ENCODE measurements around the gene C5orf34.
A peak's percentile ranks its signal among the peaks of the same experiment; 100 is the strongest.
"Not testable (repeated sequence)": the region's sequence is repeated elsewhere in the genome, so short reads cannot be mapped to it uniquely, and the experiment has no call there.

Gene C5orf34, protein sequence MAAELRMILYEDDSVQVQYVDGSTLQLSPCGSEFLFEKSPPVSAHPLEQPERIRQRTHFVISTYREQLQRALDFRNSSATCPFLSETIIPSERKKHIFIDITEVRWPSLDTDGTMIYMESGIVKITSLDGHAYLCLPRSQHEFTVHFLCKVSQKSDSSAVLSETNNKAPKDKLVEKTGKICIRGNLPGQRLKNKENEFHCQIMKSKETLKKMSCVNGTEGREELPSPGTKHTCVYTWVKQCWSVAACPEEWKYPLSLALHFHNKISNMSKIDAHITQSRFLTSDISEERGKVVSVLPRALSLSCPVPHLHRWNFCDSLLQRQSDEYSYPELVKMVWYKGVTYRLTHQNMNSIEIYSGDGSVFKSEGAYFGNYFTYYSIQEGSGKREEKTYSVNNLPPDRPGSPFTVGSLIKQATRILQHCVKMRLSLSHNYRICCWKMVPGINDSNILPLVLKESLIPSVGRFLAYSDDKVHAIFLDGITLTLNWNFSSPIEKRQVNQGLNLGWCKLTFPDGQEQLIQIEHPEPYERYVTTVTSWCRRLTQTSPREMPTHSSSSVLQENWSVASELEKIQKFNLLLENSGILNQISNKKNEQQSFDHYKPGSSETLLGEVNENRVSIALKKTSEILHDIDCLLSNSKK

DNA sequence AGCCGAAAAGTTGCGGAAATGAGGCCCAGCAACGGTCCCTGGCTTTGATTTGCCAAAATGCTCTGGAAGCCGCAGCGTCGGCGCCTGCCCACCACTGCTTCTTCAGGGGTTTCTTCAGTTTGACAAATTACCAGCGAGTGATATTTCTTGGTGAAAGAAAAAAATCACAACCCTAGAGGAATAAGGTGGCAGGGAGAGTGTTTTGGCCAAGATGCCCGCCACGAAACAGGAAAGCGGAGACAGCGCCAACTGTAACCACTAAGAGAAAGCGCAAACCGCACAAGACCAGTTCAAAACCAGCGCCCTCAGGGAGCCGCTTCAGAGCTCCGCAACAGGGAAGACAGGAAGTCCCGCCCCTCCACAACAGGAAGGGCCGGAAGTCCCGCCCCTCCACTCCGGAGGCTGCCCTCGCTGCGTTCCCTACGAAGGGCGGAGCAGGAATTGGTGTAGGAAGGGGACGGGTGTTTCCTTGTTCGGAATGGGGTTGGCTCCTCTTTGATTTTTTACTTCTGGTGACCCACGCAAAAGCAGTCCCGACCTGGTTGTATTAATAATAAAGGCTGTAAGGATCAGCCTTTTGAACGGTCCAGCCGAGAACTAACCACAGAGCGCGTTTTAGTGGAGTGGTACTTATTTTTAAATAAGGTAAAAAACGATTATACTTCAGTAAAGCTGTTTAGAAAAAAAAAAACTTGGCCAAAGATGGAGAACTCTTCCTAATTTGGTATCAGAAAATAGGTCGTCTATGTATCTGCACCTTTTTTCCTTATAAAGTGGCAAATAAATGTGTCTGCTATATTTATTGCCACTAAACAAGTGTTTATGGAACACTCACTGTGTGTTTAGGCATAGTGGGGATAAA is at the start of gene C5orf34:
TSS of gene C5orf34 (minus strand) at position 333 of the 862 bp plus-strand sequence. CDS start 5,809 bp downstream, outside the sequence.
- FAIRE-seq (peak; percentile 70), DNase-seq (ENCODE audit: insufficient read length, low spot score) (peak; percentile 100)

DNA sequence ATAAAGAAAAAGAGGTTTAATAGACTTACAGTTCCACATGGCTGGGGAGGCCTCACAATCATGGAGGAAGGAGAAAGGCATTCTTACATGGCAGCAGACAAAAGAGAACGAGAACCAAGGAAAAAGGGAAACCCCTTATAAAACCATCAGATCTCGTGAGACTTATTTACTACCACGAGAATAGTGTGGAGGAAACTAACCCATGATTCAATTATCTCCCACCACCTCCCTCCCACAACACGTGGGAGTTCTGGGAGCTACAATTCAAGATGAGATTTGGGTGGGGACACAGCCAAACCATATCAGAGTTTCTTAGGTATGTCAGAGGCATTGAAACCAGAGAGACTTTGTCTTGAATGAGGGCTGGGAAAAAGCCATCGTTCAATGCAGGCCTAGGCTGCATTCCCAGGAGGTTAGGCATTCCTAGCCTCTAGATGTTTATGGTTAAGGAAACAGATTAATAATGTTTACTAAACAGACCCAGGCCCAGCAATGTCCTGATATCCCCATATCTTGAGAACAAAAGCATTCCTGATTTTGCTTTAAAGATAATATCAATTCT is 49.4 kb upstream of the C5orf34 start:
- no peak for DNase-seq (ENCODE audit: insufficient read length, low spot score)
- no peak for FAIRE-seq

DNA sequence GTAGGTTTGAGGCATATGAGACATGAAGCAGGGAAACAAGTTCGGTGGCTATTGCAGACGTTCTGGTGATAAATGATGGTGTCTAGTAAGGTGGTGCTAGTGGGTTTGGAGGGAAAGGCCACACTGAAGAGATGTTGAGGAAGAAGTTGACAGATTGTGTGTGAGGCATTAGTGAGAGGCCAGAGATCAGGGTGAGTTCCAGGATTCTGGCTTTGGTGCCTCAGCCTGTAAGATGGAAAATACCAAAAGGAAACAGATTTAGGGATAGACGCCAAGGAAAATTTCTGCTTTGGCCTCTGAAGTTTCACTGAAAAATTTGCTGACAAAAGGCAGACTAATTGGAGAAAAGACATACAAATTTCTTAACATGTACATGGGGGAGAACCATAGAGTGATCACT is 48.4 kb upstream of the C5orf34 start:
- FAIRE-seq: no peak

DNA sequence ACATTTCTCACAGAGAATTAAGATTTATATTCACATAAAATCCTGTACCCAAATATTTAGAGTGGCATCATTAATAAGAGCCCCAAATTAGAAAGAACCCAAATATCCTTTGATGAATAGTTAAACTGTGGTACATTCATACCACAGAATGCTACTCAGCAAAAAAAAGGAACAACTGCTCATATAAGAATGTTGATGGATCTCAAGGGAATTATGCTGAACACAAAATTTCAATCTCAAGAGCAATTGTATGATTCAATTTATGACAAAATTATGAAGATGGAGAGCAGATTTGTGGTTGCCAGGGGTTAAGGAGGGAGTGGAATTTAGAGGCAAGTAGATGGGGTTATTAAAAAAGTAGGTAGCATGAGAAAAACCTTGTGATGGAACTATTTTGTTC is 46.4 kb upstream of the C5orf34 start:
- DNase-seq (ENCODE audit: insufficient read length, low spot score) (no peak), FAIRE-seq (no peak)

More for the DNA sequence above, 48.4 kb upstream of the C5orf34 start:
- no peak for DNase-seq (ENCODE audit: insufficient read length, low spot score)

DNA sequence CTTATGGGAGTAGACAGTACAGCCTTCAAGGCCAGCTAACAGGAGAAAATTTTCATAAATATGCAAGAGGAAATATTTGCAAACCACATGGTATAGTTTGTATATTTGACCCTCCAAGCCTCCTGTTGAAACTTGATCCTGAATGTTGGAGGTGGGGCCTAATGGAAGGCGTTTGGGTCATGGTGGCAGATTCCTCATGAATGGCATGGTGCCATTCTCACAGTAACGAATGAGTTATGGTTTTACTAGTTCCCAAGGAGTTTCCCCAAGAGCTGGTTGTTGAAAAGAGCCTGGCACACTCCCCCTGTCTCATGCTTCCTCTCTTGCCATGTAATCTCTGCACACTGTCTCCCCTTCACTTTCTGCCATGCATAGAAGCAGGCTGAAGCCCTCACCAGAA is 45.2 kb upstream of the C5orf34 start:
- peak; percentile 19 for DNase-seq (ENCODE audit: insufficient read length, low spot score)
- FAIRE-seq: no peak

DNA sequence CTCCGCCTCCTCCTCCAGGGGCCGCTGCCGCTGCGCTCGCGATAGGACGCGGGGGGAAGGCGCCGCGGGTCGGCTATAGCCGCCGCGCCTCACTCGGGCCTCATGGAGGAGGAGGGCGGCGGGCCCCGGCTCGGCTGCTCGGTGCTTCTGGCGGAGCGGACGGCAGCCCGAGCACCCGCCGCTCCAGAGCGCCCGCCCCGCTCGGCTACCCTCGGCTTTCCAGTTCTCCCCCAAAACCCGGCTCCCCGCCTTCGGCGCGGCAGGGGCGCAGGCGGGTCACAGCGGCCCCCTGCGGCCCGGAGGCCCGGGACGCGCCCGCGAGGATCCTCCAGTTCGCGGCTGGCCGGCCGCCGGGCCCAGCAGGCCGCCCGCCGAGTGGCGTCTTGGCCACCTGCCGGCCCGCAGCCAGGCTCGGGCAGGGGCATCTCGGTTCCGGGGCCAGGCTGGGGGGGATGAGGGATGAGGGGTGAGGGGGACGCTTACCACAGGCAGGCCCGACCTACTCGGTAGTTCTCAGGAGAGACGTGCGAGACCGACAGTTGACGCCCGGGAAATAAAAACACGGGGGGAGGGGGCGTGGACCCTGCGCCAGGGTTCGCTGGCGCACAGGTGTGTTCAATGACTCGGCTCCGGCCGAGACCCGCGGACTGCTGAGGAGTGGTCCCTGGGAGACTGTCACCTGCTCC is 42.1 kb upstream of the C5orf34 start, which contains the start of gene PAIP1:
TSS of gene PAIP1 (minus strand) at position 221 of the 686 bp plus-strand sequence. CDS start 231 bp downstream, outside the sequence.
- DNase-seq (ENCODE audit: insufficient read length, low spot score) (peak; percentile 90), FAIRE-seq (peak; percentile 90)

DNA sequence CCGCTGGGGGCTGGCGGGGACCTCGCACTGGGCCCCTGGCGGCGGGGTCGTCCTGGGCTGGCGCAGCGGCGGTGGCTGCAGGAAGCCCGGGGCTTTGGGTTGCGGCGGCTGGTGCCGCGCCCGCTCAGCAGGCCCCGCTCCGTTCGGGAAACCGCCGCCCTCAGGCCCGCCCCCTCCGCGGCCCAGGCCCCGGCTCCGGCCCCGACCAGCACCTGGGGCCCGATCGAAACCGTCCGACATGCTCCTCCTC is 41.6 kb upstream of the C5orf34 start:
- FAIRE-seq; DNase-seq (ENCODE audit: insufficient read length, low spot score): not testable (repeated sequence)

DNA sequence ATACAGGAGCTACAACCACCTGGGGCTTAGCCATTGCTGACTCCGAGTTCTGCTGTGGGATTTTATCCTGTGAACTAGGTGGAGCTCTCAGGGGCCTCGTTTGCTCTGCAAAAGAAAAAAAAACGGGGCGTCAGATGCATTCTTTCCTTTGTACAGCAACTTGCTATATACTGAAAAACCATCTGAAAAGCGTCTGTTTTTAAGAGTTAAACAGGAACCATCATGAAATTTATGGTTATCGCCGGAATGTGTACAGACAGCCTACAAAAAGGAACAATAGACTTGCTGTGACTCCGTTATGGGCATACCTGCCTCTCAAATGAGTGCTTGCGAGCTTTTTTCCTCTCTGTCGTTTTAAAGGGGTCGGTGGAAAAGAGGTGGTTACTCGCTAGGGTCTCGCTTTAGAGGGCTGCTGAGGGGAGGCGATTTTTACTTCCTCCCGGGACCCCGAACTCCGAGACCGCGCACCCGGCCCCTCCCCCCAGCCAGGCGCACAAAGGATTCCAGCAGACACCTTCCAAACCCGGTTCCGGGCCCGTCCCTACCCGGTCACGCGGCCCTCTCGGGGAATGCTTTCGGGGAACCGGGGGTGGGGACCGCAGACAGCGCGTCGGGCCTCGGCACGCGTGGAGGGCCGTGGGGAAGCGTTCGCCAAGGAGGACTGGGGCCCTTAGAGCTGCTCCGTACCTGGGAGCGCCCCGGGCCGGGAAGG is 41.1 kb upstream of the C5orf34 start:
- FAIRE-seq (peak; percentile 71), DNase-seq (ENCODE audit: insufficient read length, low spot score) (peak; percentile 43)

DNA sequence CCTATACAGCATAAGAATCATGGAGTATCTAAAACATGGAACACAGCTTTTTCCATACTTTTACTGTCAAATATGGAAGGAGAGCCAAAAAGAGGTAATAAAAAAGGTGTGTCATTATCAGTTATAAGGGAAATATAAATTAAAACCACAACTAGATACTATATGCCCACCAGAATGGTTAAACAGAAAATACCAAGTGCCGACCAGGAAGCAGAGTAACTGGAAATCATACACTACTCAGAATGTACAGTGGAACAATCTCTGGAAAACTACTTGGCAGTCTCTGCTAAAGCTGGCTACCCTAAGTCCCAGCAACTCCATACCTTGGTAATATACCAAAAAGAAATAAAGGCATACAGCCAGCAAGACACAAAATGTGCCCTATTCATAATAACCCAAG is 39.5 kb upstream of the C5orf34 start:
- FAIRE-seq: peak; percentile 20
- DNase-seq (ENCODE audit: insufficient read length, low spot score): no peak

DNA sequence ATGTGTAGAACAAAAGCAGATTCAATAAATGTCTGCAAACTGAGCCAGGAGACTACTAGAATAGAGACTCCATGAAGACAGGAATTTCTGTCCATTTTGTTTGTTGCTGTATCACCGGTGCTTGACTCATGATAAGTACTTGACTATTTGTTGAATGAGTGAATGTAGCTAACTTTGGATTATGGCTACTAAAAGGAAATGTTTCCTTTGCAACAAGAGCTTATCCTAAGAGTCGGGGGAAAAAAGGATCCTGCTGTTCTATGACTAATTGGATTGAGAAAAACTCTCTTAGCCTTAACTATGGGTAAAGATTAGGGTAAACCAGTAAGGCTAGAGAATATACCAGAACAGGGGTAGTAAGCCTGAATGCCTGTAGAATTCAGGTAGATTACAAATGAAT is 38.4 kb upstream of the C5orf34 start:
- DNase-seq (ENCODE audit: insufficient read length, low spot score) (no peak), FAIRE-seq (no peak)

DNA sequence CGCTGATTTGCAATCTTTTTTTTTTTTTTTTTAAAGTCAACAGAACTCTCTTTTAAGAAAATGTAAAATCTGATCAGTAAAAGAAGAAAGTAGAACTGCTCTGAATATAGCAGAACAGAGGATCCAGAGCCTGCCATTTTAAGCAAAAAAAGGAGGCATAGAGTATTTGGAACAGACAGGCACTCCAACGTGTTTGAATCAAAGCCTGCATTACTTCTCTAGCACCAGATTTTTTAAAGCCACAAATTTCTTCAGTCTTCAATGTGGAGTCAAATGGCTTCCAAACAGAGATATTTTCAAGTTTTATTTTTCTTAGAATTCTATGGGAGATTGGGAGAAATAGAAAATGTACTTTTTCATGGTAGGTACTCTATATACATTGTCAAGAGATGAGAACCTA is 36.8 kb upstream of the C5orf34 start:
- no peak for FAIRE-seq
- DNase-seq (ENCODE audit: insufficient read length, low spot score): no peak

DNA sequence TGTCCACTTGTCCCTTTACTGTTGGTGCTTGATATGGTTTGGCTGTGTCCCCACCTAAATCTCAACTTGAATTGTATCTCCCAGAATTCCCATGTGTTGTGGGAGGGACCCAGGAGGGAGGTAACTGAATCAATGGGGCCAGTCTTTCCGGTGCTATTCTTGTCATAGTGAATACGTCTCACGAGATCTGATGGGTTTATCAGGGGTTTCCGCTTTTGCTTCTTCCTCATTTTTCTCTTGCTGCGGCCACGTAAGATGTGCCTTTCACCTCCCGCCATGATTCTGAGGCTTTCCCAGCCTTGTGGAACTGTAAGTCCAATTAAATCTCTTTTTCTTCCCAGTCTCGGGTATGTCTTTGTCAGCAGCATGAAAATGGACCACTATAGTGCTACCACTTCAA is 34.3 kb upstream of the C5orf34 start:
- not testable (repeated sequence) for DNase-seq (ENCODE audit: insufficient read length, low spot score); FAIRE-seq

DNA sequence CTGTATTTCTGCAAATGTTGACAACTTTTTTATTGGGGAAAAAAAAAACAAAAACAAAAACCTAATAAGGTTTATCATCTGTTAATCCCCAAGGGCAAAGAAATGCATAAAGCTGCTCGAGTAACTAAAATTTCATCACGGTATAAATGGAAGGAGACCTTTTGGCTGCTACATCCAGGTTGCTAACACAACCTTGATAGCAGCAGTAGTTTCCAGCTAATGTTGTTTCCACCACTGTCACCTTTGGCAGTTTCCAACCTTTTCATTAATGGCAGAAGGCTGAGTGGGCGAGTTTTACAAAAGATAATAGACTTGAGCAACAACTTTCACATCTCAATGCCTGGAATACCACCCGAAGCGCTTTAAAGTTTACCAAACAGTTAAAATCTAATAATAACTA is 33.4 kb upstream of the C5orf34 start:
- no peak for FAIRE-seq
- DNase-seq (ENCODE audit: insufficient read length, low spot score): no peak

DNA sequence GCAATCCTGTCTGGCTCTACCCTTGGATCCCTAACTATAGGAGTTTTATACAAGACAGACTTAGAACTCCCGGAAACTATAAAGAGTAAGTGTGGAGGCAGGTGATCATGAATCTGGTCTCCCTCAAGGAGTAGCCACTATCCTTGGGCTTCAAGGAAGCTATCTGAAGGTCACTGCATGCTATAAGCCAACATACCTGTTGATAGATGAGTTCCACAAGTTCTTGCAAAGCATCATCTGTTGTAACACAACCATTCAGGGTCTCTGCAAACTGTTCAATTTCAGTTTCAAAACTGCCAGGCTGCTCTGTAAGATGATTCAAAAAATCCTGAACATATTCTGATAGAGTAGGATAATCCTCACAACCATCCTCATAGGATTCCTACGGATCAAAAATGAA is 32.6 kb upstream of the C5orf34 start:
- FAIRE-seq (peak; percentile 40), DNase-seq (ENCODE audit: insufficient read length, low spot score) (no peak)

DNA sequence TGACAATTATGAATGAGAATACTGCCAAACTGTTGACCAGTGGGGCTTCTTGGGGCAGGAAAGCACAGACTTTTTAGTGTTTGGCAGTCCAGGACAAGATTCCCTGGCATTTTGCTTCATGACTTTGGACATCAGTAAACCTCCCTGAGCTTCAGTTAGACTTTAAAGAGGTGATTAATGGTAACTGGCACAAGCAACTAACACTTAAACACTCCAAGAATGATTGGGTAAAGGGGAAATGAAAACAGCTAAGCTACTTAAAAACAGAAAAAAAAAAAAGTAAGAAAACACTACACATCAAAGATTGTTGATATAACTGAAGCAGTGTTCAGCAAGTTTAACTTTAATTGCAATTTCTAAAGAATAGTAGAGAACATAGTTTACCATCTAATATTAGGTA is 28.5 kb upstream of the C5orf34 start:
- FAIRE-seq (no peak), DNase-seq (ENCODE audit: insufficient read length, low spot score) (no peak)

DNA sequence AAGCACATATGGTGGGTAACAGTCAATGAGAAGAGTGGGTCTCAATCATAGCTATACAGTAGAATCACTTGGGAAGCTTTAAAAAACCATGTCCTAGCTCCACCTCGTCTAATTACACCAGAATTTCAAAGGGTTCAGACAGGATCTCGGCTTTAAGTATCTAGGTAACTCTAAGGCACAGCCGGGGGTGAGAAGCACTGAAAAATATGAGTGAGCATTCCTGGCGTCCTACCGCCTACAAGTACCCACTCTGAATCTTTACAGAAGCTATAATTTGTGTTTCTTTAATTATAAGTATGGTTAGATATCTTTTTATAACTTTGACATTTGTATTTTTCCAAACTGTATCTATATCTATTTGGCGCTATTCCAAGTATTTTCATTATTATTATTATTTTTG is 25.8 kb upstream of the C5orf34 start:
- DNase-seq (ENCODE audit: insufficient read length, low spot score) (no peak), FAIRE-seq (no peak)

DNA sequence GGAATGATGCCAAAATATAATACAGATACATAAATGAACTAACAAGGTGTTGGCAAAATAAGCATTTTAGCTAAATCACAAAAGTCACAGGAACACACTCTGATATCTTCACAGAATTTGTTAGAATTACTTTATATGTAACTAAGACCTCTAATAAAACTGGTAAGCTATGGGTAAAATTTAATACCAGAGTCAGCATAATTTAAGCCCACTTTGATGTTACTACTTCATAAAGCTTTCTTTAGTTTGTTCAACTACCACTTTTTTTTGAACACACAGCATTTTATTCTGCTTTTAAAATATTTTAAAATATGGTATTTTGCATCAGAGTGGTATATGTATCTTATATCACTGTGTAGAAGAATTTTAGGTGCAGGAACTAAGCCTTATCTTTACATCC is 22.0 kb upstream of the C5orf34 start:
- DNase-seq (ENCODE audit: insufficient read length, low spot score) (no peak), FAIRE-seq (no peak)

DNA sequence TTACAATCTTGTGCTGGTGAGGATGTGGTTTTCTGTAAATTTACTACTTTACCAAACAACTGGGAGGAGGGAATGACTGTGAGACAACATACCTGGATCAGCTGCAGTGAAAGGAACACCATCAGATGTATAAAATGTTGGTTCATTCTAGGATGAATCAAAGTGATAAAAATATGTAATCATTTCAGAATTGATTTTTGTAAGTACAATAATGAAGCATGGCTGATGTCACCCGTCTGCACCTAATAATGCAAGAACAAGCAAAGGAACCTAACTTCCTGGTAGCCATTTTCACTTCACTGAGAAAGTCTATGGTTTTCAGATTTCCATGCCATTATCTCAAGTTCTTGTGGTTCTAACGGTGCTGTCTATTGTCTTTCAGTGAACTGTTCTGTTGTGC is 18.7 kb upstream of the C5orf34 start:
- peak; percentile 74 for FAIRE-seq
- DNase-seq (ENCODE audit: insufficient read length, low spot score): no peak

DNA sequence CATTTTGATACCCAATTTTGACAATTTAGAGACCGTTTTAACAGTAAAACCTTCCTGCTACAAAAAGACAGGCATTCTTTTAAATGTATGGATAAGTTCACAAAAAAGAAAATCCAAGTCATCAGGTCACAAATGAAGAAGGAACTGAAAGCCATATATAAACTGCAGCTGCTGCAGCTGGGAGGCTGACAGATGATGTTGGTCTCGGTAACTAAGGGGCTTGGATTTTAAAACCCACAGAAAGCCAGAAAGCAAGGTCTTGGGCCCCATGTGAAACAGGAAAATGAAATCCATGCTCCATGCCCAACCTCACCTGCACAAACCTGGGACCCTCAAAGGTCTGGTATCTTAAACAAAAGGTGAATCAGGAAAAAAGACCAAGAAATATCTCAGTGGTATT is 15.7 kb upstream of the C5orf34 start:
- no peak for DNase-seq (ENCODE audit: insufficient read length, low spot score)
- FAIRE-seq: no peak

DNA sequence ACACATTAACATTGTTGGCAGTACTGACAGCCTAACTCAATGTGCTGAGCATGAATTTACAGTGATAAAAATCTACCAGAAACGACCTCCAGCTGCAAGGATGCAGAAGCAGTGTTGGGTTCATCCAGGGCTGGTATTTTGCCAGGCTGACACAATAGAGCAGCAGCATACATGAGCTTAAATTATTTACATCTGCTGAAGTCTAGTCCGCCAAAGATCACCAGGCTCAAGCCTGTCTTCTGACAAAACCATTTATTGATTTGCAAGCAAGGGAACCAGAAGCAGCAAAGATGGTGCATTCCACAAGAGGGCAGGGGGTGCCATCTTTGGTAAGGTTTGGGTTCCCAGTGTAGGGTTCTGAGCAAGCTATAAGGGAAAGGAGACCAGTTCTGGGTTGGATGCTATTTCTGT is 8.7 kb upstream of the C5orf34 start:
- FAIRE-seq (no peak), DNase-seq (ENCODE audit: insufficient read length, low spot score) (no peak)
